GM18873 (cell line): ENCODE data around the gene IKZF1.
A peak's percentile ranks its signal among the peaks of the same experiment; 100 is the strongest.

ENCODE experiments used
- ATAC-seq: cut with Tn5 transposase; IDR thresholded peaks from one replicate; pipeline ENCODE4 v1.9.1; 2021; ENCODE audit warnings: mild to moderate bottlenecking, moderate library complexity, moderate number of reproducible peaks; ENCODE audit not compliant: unreplicated experiment, low FRiP score

IKZF1 gene

DNA sequence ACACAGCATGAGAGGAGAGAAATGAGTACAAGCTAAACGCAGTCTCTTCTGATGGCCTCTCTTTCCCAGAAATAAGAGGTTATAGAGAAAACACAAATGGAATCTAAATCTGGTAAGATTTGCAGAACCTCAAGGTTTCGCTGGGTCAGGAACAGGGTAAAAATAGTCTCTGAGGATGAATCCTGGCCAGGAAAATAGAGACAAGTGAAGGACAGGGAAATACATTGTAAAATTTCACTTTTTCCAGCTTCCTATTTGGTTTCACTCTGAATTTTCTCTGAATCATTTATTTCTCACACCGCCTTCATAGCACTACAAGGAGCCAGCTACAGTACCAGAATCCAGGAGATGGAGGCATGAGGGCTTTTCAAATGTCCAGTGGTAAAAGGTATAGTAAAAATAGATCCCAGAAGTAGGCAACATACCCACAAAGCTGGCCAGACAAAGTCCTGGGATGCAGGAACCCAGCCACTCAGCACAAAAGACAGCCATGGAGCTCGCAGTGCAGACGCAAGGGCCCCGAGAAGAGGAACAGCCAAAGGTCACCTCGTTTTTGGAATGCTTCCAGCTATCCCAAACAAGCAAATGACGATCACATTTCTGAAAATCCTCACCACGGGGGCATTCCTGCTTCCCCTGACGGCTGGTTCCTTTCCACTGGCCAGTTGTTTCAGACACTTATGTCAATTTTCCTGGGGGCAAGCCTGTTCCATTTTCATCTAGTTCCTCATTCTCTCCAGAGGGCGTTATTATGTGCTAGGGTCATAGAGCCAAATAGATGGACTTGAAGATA lies 21.5 kb upstream of the IKZF1 start:
- ATAC-seq: no peak

DNA sequence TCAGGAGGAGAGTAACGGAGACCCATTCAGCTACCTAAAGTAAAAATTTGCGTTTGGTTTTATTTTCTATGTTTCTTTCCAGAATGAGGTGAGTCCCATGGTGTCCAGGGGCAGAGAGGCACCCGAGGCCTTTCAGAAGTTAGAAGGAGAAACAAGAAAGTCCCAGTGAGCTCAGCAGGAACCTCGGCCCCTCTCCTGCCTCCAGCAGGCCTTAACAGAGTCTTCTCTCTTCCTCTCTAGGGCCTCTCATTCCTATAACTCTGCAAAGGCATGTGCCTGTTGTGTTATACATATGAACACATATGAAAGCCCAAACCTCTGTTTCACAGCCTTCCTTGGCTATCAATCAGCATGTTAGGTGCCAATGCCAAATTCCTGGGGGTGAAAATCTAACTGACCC lies 20.8 kb upstream of the IKZF1 start:
- ATAC-seq: no peak

DNA sequence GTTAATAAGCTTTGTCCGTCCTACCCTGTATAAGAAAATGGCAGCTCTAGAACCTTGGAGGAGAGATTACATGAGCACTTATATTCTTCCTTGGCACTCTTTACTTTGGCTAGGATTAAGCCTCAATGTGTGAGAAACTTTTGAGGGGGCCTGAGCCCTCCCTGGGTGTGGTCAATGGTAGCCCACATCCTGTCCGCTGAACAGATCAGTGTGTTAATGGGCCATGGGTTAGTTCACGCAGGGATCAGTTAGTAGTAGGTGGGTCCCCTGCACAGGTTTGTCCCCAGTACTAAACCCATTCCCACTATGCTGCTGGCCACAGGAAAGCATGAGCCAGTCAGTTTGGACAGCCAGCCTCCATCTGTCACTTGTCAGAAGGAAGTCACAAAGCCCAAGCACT lies 20.2 kb upstream of the IKZF1 start:
- no peak for ATAC-seq

DNA sequence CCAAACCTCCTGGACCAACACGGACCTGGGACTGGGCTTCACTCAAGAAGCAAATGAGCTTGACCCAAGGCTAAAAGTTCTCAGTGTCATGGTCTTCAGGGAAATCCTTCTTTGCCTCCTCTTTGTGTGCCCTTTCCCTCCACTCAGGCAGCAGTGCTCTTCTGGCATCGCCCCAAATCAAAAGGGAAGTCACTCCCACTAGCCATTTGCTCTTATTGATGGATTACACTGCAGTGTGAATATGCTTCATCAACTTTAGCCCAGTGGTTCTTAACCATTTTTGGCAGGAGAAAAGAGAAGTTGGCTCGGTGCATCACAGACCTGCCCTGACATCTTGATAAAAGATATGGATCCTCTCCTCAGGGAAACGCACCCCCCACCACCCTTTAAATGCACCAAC lies 19.2 kb upstream of the IKZF1 start:
- no peak for ATAC-seq

DNA sequence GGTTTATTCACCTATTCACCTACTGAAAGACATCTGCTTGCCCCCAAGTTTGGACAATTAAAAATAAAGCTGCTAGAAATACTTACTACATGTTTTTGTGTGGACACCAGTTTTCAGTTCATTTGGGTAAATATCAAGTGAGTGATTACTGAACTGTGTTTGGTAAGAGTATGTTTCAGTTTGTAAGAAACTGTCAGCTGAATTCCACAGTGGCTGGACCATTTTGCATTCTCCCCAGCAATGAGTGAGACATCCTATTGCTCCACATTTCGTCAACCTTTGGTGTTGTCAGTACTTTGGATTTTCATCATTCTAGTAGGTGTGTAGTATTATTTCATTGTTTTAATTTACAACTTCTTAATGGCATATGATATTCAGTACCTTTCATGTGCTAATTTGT lies 17.4 kb upstream of the IKZF1 start:
- no peak for ATAC-seq

DNA sequence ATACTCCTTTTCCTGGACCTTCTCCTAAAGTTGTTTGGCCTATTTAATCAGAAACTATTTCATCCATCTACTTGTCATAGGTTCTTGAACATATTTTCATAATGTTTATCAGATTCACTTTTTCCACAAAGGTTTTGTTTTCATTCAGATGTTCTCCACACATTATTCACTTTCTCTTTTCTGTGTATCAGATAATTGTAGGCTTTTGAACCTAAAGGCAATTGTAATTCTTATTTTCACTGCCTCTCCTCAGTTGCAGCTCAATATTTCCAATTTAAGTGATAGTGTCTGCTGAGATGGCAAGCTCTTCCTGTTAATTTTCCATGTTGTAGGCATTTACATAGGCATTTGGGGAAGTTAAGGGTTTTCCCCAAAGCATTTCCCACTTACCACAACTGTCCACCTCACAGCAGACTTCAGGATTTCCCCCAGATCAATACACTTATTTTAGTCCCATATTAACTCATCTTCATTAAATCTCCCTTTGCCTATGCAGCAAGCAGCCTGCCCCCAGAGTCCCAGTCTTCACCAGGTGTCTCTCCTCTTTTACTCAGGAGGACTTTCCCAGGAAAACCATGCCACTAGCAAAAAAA lies 12.3 kb upstream of the IKZF1 start:
- no peak for ATAC-seq

DNA sequence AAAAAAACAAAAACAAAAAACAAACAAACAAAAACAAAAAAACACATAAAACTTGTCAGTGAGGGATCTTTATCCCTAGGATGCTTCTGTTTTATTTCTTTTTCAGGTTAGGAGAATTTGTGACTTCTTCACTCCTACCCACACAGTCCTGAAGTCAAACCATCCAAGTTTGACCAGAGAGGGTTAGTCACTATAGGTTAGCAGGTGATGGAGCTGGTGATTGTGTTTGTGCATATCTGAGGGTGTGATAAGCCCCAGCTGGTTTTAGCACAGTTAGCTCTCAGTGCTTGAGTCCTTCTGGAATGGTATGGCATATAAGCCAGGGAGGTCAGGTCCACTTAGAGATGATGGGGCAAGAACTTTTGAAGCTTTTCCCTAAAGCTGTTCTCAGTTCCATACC lies 11.8 kb upstream of the IKZF1 start:
- ATAC-seq: no peak

DNA sequence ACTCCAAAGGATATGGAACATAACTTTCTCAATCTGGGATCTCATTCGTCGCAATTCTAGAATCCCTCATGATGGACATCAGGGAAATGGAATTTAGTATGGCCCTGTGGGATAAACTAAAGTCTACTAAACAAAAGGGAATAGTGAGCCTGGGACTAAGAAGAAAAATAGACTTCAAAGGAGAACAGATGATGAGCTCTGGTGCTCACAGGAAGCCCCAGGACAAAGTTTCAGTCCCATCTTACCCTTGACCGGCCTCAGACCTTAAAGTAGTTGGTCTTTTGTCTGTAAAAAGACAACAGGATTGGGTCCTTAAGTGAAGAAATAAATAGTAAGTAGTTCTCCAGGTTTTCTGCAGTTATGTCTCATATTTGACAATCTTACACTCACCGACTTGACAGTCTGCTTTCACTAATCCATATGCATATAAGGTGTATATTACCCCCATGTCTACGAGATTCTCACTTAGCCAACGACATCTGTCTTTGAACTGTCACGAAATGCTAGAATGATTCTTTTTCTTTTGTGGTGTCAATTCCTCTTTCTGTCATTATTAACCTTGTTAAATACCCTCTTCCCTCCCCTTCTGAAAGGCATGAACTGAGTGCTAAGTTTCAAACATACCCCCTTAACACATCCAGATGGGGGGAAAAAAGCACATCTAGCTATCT lies 10.9 kb upstream of the IKZF1 start:
- ATAC-seq: no peak

DNA sequence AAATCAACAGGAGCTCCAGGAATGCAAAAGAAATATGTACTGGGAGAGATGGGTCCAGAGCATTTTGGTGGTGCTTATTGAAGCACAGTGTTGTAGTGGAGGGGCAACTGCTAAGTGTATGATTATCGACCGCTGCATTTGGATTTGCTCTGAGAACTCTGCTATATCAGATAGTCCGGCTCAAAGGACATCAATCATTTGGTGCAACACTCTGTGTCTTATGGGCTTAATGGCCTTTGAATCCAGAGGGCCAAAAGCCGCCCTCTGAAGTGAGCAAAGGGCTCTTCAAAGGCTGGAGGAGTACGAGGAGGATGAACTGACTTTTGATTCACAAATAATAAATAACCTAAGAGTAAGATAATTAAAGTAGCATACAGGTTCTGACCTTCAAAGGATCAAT lies 9.4 kb upstream of the IKZF1 start:
- ATAC-seq: no peak

DNA sequence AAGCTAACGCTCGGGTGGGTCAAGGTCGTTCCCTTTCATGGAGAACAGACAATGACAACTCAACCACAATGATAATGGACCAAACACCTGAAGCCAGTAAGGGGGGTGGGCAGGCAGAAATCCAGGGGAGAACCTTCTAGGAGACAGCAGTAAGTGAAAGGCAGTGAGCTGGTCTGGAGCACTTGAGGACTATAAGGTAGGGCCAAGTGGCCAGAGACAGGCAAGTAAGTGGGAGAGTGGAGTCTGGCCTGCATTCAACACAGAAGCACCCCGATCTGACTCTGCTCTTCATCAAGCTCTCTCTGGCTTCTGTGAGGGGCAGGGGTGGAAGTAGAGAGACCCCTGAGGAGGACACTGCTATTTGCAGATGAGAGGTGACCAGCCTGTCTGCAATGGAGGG lies 7.7 kb upstream of the IKZF1 start:
- no peak for ATAC-seq

DNA sequence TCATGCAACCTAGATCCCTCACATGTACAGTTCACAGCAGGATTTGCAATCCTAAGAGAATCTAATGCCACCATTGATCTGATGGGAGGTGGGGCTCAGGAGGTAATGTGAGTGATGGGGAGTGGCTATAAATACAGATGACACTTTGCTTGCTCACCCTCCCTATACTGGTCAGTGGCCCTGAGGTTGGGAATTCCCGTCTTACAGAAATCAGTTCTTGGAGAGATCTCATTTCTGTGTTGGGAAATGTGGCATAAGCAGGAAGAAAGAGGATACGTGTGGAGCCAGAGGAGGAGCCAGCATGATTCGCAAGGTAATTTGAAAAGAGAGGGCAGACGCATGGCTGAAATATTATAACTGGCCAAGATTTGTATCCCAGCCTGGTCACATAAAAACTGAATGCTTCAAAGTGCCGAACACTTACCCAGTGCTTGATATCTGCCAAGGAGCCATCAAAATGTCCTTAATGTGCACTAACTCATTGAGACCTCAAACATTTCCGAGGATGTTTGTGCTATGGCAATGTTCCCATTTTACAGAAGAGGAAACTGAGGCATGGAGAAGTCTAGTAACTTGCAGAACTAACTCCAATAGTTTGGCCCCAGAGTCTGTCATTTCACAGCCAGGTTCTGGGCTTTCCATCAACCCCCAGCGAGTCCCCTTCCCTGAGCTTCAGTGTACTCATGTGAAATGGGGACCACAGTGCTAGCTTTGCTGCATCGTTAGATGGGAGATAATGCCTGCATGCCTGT lies 5.5 kb upstream of the IKZF1 start:
- no peak for ATAC-seq

DNA sequence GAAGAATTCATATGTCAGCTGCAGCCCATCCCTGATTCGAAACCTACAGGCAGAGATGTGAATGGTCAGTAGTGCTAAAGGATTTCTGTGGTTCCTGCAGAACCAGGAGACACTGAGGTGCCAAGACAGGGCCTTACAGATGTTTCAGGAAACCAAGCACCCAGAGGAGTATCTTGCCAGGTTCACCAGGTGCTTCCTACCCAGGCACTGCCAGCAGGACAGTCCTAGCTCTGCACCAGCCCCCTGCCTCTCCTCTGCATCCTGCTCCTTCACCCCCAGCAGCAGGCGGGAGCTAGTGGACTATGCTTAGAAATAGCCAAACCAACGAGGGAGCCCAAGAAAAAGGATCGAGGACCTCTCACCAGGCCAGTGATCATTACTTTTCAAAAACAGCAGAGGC lies 4.2 kb upstream of the IKZF1 start:
- no peak for ATAC-seq

DNA sequence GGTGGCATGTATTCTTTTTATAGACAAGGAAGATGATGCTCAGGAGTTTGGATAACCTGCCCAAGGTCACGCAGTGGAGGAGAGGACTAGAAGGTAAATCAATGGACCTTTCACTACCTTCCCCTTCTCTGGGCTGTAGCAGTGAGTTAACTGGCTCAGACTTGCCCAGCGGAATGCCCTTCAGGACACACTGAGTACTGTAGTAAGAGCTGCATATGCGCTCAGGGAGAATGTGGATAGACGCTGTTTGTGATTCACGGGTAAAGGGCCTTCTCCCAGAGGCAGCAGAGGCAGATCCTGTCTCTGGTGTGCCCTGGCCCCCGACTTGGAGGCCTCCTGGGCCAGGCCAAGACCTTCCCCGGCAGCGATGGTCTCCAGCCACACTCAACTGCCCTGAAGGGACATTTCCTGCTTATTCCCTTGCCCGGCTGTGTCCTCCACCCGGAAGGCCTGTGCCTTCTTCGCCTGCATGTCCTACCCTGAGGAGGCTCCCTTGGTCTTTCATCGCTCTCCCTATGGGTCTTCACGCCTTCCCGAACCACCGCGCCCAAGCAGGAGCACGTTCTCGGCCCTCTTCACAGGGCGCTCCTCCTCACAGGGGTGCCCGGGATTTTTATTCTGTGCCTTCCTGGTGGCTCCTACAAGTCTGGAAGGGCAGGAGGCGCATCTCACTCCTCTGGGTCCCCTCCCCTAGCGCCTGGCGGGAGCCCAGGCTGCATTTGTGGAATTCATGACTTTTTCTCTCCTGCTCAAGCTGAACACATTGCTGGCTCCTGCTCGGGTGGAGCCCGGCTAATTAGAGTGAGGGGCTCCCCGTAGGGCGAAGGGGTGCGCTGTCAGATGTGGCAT lies 1.8 kb upstream of the IKZF1 start:
- ATAC-seq: no peak

DNA sequence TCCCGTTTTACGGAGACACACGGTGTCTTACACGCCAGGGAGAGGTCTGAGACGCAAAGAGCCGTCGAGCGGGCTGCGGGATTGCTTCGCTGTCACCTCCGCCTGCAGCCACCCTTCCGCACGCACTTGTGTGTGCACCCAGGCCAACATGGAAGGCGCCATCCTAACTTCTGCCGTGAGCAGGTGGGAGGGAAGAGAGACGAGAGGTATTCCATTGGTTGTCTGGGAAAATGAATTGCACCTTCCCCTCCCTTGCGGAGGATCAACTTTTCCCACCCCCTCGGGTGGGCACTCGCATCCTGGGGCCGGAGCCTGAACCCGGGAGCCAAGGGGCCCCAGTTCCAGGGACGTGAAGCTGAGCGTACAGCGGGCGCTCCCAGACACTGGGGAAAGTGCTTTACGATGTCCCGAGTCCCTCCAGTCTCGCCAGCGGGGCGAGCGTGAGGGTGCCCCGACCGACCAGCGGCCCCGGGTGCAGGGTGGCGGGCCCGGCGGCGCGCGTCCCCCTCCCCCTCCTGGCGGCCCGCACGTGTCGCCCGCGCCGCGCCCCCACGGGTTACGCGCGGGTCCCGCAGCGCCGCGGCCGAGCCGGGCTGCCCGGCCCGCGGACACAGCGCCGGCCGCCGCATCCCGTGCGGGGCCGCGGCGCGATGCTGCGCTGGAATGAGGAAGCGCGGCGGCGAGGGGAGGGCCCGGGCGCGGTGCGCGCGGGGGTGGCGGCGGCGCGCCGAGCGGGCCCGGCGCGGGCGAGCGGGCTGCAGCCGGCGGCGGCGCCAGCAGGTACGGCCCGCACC lies 984 bp upstream of the IKZF1 start:
- no peak for ATAC-seq

DNA sequence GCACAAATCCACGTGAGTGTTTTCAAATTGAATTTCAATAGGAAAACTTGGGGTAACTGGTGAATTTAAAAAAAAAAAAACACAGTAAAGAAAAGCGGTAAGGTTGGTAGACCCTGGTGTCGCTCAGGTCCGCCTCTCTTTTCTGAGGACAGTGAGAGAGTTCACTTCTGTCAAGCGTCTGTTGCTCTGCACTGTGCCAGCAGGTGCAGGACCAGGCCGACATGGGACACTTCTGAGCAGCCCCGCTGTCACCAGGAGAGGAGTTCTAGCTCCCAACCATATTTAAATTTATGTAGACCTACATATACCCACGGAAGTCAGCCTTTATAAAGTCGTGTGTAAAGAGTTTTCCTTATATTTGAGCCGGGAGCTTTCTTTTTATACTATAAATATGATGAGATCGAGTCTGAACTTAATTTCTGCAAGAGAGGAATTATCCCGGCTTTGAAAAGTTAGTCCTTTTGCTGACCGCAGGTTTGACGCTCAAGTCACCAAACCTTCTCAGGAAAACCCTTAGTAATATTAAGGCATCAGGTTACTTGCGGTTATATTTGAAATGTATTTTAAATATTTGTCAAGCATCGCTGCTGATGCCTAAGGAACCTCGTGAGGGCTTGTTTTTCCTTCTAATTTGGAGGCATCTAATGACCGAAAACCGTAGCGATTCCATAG lies 531 bp downstream of the IKZF1 start:
- peak; percentile 47 for ATAC-seq

DNA sequence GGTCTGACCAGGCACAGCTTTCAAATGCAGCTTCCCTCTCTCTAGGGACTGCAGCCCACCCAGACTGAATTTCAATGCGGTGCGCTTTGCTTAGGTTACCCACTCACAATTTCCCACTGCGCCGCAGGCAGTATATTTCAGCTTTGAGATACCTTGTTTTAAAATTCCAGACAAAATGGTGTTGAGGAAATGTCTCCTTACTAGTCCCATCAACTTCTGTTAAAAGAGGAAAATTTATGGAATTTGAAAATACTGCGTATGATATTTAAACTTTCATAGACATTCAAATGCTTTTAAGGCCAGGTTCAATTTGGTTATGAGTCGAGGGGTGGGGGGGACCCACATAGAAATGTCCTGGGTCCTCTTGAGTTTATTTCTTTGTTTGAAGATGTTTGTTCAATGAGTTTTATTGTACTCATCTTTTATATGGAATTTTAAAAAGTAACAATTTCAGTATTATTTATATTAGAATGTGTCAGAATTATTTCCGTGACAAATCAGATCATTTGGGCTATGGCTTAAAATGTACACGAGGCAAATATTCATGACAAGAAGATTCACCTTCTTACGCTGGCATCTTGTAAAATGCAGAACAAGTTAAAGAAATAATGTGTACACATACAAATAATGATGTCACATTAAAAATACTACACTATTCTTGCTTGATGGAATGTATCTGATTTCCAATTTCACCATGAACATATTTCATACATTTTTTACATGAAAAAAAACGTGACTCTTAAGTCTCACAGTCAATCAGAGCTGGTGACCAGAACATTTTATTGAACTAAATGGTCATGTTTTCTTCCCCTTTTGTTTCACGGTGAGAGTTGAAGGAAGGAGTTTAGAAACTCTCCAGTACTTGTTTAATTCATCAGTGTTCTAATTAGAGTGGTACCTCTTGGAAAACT lies 1.3 kb downstream of the IKZF1 start:
- no peak for ATAC-seq

DNA sequence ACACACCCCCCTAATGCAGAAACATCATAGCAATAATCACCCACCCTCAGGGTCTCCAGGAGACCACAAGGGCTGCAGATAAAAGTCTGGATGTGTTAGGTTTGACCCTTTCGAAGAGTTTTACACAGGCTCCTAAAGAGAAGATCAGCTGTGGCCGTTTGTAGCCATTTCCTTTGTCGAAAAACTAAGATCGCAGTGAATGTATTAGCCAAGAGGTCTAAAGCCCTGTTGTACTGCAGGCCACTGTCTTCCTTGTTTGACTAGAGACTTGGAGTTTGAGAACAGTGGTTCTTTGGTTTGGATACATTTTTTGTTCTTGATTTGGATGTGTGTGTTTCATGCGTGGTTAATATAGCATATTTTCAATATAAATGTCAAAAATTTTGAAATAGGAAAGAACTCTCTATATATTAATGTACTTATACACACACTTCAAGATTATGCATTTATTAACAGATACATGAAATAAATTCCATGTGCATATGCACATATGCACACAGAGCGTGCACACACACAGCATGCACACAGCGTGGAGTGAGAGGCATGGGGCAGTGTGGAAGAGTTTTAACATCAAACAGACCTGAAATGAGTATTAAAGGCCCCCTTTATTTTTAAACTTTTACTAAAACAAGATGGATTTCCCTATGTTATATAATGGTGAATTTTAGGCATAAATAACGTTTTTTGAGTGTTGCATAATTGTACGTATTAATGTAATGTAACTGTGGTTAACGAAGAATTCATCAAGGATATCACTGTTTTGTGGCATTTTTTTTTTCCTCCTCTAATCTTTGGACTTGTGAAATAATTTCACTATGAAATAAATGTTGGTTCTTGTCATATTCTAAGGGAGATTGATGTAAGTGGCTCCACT lies 2.2 kb downstream of the IKZF1 start:
- ATAC-seq: no peak
